ENCODE data around the gene APRT.

Gene APRT

DNA sequence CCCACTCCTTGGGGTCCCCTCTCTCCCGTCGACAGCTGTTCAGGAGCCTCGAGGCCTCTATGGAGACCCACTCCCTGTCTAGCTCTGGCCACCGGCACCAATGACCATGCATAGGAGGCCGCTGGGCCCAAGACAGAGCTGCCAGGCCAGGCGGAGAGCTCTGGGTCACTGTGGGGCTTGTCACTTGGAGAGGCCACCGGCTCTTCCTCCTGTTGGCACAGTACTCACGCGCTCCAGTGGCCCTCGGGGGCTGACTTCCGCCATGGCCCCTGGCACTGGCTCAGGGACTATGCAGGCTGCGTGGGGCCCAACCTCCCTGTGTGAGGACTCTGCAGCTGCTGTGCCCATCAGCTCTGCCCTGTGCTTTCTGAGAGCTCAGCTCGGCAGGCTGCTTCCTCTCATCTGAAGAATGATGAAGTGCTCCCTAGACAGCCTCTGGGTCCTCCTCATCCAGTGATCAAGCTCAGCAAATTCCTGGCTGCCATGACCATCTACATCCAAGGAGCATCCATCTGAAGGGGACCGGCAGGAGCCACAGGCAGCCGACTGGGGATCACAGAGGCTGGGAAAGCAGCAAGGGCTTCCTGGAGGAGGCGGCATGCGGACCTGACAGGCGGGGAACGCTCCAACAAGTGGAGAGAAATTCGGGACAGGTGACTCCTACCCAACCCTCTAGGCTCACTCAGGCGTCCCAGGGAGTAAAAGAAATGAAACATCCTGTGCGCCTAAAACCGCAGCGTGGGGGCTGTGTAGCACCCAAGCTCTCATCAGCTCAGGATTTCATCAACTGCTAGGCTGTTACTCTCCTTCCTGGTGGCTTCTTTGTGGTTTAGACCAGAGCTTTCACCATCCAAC lies 28.2 kb upstream of the APRT start:
- Histone ChIP-seq H3K4me1 (peaks cover 51 to 86% (median 76%) of the 10 kb centered on the region in 10 experiments), H4K20me1 (peaks cover 32 to 98% (median 68%) of the 10 kb centered on the region in 11 experiments; a peak in 18 of 22 replicates), H3K27me3 (peaks cover 10 to 20% (median 13%) of the 10 kb centered on the region in 11 experiments; a peak in 20 of 22 replicates), H3K27ac (peak overlapping the region in 10 of 11 experiments; percentile 28 to 88 (median 84); a peak in 19 of 22 replicates), H3K4me3 (peak overlapping the region in 7 of 10 experiments; percentile 13 to 57 (median 32); a peak in 12 of 20 replicates), H3K9ac (peak overlapping the region; percentile 0 to 80 (median 72); a peak in 19 of 22 replicates), H3K4me2 (peak overlapping the region; percentile 68 to 97 (median 91)), H3K9me3 (replicated peaks in 1 of 11) (no peaks in the 10 kb centered on the region), H3K36me3 (peaks cover 3 to 53% (median 27%) of the 10 kb centered on the region in 11 experiments; a peak in 19 of 22 replicates)
- peak in 8 of 11 experiments; percentile 58 to 96 (median 80); a peak in 15 of 22 replicates for TF ChIP-seq Cebpa-rat (IDR thresholded peaks at IDR 0.05)

DNA sequence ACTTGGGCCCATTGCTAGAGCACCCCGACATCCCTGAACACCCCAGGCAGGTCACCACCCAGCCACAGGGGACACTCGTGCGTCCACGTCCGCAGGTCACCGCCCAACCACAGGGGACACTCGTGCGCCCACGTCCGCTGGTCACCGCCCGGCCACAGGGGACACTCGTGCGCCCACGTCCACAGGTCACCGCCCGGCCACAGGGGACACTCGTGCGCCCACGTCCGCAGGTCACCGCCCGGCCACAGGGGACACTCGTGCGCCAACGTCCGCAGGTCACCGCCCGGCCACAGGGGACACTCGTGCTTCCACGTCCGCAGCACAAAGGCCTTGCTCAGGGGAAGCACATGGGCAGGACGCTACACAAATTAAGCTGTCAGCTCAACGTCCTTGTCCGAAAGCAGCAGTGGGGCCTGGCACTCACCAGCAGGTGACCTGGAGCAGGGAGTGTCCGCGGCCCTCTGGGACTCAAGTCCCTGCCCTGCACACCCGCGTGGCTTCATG lies 27.4 kb upstream of the APRT start:
- Histone ChIP-seq H4K20me1 (peaks cover 25 to 96% (median 59%) of the 10 kb centered on the region in 11 experiments; a peak in 18 of 22 replicates), H3K36me3 (peaks cover 8 to 61% (median 32%) of the 10 kb centered on the region in 11 experiments; a peak in 19 of 22 replicates), H3K4me3 (peak overlapping the region in 5 of 10 experiments; percentile 13 to 57 (median 27); a peak in 5 of 20 replicates), H3K27me3 (peaks cover 10 to 20% (median 15%) of the 10 kb centered on the region in 11 experiments; a peak in 20 of 22 replicates), H3K9ac (peak overlapping the region in 10 of 11 experiments; percentile 22 to 80 (median 73); a peak in 16 of 22 replicates), H3K27ac (peak overlapping the region in 10 of 11 experiments; percentile 28 to 88 (median 84); a peak in 19 of 22 replicates), H3K4me1 (peaks cover 51 to 89% (median 74%) of the 10 kb centered on the region in 10 experiments), H3K4me2 (peak overlapping the region; percentile 68 to 97 (median 92)), H3K9me3 (replicated peaks in 1 of 11) (no peaks in the 10 kb centered on the region)
- no peak for TF ChIP-seq Cebpa-rat (IDR thresholded peaks at IDR 0.05)

DNA sequence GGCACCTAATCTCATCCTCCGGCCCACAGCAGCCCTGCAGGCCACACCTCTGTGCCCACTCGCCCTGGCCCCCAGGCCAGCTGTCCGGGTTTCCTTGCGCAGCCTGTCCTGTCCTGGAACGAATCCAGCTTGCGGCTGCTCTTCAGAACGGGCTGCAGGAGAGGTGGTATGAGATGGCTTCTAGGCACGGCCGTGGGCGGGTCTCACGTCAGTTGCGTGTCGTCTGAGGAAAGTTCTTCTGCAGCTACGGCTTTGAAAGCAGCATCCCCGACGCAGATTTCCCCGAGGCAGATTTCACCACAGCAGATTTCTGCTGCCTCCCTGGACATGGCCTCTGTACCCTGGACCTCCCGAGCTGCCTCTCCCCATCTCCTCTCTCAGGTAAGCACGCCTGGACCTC lies 26.8 kb upstream of the APRT start:
- Histone ChIP-seq H3K9me3 (replicated peaks in 1 of 11) (no peaks in the 10 kb centered on the region), H3K4me3 (no peak overlapping the region; a peak in 1 of 20 replicates), H3K4me1 (peaks cover 51 to 93% (median 79%) of the 10 kb centered on the region in 10 experiments), H3K9ac (peak overlapping the region in 8 of 11 experiments; percentile 33 to 80 (median 74); a peak in 11 of 22 replicates), H3K27ac (peak overlapping the region in 8 of 11 experiments; percentile 72 to 88 (median 84); a peak in 16 of 22 replicates), H3K36me3 (peaks cover 8 to 64% (median 32%) of the 10 kb centered on the region in 11 experiments; a peak in 19 of 22 replicates), H3K27me3 (peaks cover 10 to 20% (median 15%) of the 10 kb centered on the region in 11 experiments; a peak in 20 of 22 replicates), H3K4me2 (peak overlapping the region; percentile 68 to 97 (median 92)), H4K20me1 (peaks cover 24 to 95% (median 56%) of the 10 kb centered on the region in 11 experiments; a peak in 18 of 22 replicates)
- no peak for TF ChIP-seq Cebpa-rat (IDR thresholded peaks at IDR 0.05)

DNA sequence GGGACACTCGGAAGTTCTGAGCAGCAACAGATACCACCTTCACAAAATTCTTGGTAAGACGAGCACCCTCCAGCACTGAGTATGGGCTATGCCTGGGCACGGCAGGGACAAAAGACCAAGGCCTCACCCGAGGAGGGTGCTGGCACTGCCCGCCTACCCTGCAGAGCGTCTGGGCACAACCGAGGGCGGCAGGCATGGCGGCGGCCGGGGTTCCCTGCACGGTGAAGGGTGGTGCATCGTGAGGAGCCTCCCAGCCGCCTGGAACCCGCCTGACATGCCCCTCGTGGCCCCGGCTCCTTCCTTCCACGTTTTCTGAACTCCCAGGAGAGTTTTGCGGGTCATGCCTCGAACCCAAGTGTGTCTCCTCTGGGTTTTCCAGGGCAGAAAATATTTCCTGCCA lies 26.1 kb upstream of the APRT start:
- Histone ChIP-seq H3K9me3 (replicated peaks in 1 of 11) (no peaks in the 10 kb centered on the region), H4K20me1 (peaks cover 17 to 87% (median 49%) of the 10 kb centered on the region in 11 experiments; a peak in 18 of 22 replicates), H3K4me1 (peaks cover 51 to 94% (median 85%) of the 10 kb centered on the region in 10 experiments), H3K27ac (peak overlapping the region in 9 of 11 experiments; percentile 10 to 88 (median 84); a peak in 16 of 22 replicates), H3K4me2 (peak overlapping the region; percentile 68 to 97 (median 92)), H3K36me3 (peaks cover 8 to 56% (median 32%) of the 10 kb centered on the region in 11 experiments; a peak in 19 of 22 replicates), H3K9ac (peak overlapping the region; percentile 10 to 80 (median 54); a peak in 18 of 22 replicates), H3K4me3 (0 out of 20 replicates have a peak overlapping the region, but pooled peaks of 1 of the 10 experiments have one; percentile 10), H3K27me3 (peaks cover 10 to 20% (median 15%) of the 10 kb centered on the region in 11 experiments; a peak in 20 of 22 replicates)
- TF ChIP-seq Cebpa-rat (IDR thresholded peaks at IDR 0.05) = no peak

DNA sequence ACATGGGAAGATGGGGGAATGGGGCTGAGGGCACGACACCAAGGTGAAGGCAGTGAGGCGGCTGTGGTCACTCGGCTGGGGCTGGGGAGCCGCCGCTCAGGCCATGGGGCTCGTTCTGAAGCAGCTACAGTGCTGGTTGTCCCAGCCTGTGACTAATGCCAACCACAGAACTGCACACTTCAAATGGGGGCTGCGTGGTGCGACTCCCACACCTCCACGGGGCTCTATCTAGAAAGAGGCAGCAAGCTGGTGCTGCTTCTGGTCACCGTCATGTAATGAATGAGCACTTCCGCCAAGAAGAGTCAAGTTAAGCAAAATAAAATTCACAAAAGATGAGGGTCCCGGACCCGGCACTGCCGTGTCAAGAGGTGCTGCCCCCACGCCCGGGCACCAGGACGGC lies 25.1 kb upstream of the APRT start:
- peaks cover 7 to 77% (median 39%) of the 10 kb centered on the region in 11 experiments; a peak in 17 of 22 replicates for H4K20me1 ChIP-seq
- no peaks in the 10 kb centered on the region for H3K9me3 ChIP-seq (replicated peaks in 1 of 11)
- no peak for TF ChIP-seq Cebpa-rat (IDR thresholded peaks at IDR 0.05)
- peak overlapping the region in 8 of 11 experiments; percentile 31 to 78 (median 63); a peak in 11 of 22 replicates for H3K9ac ChIP-seq
- H3K27me3 ChIP-seq = peaks cover 10 to 20% (median 15%) of the 10 kb centered on the region in 11 experiments; a peak in 20 of 22 replicates
- peak overlapping the region in 2 of 11 experiments; percentile 84 to 86; a peak in 2 of 22 replicates for H3K27ac ChIP-seq
- H3K4me1 ChIP-seq = peaks cover 48 to 94% (median 84%) of the 10 kb centered on the region in 10 experiments
- H3K4me2 ChIP-seq = peak overlapping the region in 10 of 11 experiments; percentile 68 to 97 (median 92); a peak in 20 of 22 replicates
- H3K36me3 ChIP-seq = peaks cover 8 to 54% (median 28%) of the 10 kb centered on the region in 11 experiments; a peak in 19 of 22 replicates
- H3K4me3 ChIP-seq = no peak overlapping the region

DNA sequence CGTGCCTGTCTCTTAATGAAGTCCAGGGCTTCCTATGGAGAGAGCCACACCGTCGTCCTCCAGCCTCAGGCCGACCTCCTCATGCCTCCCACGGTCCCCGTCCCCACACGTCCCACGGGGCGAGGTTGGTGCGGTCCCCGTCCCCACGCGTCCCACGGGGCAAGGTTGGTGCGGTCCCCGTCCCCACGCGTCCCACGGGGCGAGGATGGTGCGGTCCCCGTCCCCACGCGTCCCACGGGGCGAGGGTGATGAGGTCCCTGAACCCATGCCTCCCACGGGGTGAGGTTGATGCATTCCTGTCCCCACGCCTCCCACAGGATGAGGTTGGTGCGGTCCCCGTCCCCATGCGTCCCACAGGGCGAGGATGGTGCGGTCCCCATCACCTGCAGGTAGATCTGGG lies 24.1 kb upstream of the APRT start:
- Histone ChIP-seq H3K4me3 (no peak overlapping the region), H4K20me1 (peaks cover 3 to 67% (median 30%) of the 10 kb centered on the region in 11 experiments; a peak in 16 of 22 replicates), H3K4me2 (peak overlapping the region in 8 of 11 experiments; percentile 21 to 92 (median 54); a peak in 14 of 22 replicates), H3K9me3 (replicated peaks in 1 of 11) (no peaks in the 10 kb centered on the region), H3K36me3 (peaks cover 8 to 54% (median 28%) of the 10 kb centered on the region in 11 experiments; a peak in 19 of 22 replicates), H3K27me3 (peaks cover 10 to 20% (median 15%) of the 10 kb centered on the region in 11 experiments; a peak in 20 of 22 replicates), H3K4me1 (peaks cover 38 to 84% (median 74%) of the 10 kb centered on the region in 10 experiments), H3K27ac (no peak overlapping the region), H3K9ac (no peak overlapping the region)
- no peak for TF ChIP-seq Cebpa-rat (IDR thresholded peaks at IDR 0.05)

DNA sequence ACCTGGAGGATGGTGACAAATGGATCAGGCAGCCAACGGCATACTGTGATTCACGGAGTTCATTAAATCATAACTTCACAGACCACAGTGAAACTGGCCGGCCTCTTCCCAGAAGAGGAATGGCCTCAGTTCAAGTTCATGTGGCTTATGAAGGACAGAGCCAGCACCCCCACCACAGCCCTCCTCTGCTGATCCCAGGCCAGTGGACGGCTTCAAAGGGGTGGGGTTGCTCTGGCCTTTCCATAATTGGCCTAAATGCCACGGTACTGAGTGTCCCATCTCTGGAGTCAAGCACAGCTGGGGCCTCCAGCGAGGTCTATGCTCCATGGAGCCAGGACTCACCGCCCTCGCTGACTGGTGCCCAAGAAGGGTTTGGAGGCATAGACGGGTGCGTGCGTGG lies 23.7 kb upstream of the APRT start:
- Histone ChIP-seq H3K36me3 (peaks cover 8 to 57% (median 28%) of the 10 kb centered on the region in 11 experiments; a peak in 19 of 22 replicates), H3K4me2 (peak overlapping the region in 8 of 11 experiments; percentile 21 to 92 (median 54); a peak in 13 of 22 replicates), H3K9ac (no peak overlapping the region), H4K20me1 (peaks cover 0 to 63% (median 27%) of the 10 kb centered on the region in 11 experiments; a peak in 15 of 22 replicates), H3K27ac (no peak overlapping the region), H3K9me3 (replicated peaks in 1 of 11) (no peaks in the 10 kb centered on the region), H3K27me3 (peaks cover 10 to 20% (median 15%) of the 10 kb centered on the region in 11 experiments; a peak in 20 of 22 replicates), H3K4me1 (peaks cover 34 to 80% (median 70%) of the 10 kb centered on the region in 10 experiments), H3K4me3 (no peak overlapping the region)
- TF ChIP-seq Cebpa-rat (IDR thresholded peaks at IDR 0.05) = no peak

DNA sequence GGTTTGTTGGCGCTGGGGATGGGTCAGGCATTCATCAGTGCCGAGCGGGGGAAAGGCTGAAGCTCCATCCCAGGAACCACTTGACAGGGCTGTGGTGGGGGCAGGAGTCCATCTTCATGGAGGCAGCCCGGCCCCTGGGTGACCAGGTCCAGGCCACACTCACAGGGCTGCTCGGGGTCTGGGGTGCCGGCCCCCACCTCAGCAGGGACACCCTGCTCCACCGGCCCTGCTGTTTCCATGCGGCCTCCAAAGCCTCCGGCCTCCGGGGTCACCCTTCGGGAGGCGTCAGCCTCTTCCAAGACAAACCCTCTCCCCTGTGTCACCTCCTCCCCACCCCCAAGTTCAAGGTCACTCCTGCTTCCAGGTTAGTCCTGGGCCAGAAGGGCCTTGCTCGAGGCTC lies 22.9 kb upstream of the APRT start:
- Histone ChIP-seq H3K36me3 (peaks cover 8 to 60% (median 29%) of the 10 kb centered on the region in 11 experiments; a peak in 19 of 22 replicates), H3K9me3 (replicated peaks in 1 of 11) (no peaks in the 10 kb centered on the region), H3K27ac (no peak overlapping the region), H4K20me1 (peaks cover 0 to 56% (median 20%) of the 10 kb centered on the region in 11 experiments; a peak in 15 of 22 replicates), H3K4me2 (no peak overlapping the region), H3K27me3 (peaks cover 10 to 20% (median 15%) of the 10 kb centered on the region in 11 experiments; a peak in 20 of 22 replicates), H3K9ac (no peak overlapping the region), H3K4me3 (no peak overlapping the region), H3K4me1 (peaks cover 27 to 73% (median 62%) of the 10 kb centered on the region in 10 experiments)
- TF ChIP-seq Cebpa-rat (IDR thresholded peaks at IDR 0.05) = no peak
